ENCODE data around the gene NEU4.
"Not testable (repeated sequence)": the region's sequence is repeated elsewhere in the genome, so short reads cannot be mapped to it uniquely, and the experiment has no call there.

The NEU4 gene

DNA sequence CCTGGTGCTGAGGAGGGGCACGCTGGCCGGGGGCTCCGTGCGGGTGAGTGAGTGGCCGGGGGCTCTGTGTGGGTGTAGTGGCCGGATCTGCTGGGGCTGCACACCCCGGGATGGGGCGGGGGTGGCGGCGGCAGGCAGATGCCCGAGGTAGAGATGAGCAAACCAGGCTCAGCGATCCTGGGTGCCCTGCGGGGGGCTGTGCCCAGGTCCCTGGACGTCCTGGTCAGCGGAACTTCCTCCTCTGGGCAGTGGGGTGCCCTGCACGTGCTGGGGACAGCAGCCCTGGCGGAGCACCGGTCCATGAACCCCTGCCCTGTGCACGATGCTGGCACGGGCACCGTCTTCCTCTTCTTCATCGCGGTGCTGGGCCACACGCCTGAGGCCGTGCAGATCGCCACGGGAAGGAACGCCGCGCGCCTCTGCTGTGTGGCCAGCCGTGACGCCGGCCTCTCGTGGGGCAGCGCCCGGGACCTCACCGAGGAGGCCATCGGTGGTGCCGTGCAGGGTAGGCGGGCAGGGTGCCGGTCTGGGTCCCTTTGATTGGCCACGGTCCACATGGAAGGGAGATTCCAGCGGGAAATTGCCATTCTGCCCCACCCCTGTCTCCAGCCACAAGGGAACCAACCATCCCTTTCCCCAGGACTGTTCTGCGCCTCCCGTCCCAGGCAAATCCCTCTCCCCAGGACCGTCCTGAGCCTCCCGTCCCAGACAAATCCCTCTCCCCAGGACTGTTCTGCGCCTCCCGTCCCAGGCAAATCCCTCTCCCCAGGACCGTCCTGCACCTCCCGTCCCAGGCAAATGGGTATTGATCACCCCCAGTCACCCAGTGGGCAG, 5.9 kb downstream of the NEU4 start:
- no peak for DNase-seq

DNA sequence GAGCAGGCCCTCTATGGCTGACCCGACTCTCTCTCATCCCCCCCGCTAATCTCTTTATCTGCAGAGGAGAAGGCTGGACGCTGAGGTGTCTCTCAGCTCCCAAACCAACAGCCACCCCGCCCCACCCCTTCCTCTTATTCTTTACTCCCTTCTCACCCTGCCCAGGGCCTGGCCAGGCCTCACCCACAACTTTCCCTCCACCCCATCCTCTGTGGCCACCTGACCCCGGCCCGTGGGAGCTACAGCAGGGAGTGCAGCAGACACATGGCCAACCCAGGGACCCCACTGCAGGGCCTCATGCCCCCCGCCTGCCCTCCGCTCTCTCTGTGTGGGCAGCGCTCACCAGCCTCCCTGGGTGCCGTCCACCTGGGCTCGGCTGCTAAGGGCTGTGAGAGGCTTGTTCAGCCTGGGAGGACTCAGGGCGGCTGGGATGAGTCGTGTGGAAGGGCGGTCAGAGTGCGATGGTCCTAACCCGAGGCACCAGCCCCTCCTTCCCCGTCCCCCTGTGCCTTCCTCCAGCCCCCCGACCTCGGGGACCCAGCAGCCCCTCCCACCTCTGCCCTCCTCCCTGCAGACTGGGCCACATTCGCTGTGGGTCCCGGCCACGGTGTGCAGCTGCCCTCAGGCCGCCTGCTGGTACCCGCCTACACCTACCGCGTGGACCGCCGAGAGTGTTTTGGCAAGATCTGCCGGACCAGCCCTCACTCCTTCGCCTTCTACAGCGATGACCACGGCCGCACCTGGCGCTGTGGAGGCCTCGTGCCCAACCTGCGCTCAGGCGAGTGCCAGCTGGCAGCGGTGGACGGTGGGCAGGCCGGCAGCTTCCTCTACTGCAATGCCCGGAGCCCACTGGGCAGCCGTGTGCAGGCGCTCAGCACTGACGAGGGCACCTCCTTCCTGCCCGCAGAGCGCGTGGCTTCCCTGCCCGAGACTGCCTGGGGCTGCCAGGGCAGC, 6.8 kb downstream of the NEU4 start:
- no peak for DNase-seq

DNA sequence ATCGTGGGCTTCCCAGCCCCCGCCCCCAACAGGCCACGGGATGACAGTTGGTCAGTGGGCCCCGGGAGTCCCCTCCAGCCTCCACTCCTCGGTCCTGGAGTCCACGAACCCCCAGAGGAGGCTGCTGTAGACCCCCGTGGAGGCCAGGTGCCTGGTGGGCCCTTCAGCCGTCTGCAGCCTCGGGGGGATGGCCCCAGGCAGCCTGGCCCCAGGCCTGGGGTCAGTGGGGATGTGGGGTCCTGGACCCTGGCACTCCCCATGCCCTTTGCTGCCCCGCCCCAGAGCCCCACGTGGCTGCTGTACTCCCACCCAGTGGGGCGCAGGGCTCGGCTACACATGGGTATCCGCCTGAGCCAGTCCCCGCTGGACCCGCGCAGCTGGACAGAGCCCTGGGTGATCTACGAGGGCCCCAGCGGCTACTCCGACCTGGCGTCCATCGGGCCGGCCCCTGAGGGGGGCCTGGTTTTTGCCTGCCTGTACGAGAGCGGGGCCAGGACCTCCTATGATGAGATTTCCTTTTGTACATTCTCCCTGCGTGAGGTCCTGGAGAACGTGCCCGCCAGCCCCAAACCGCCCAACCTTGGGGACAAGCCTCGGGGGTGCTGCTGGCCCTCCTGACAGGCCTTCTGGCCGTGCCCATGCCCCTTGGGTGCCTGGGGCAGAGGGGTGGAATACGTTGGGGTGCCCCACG, 7.6 kb downstream of the NEU4 start:
- DNase-seq: no peak

DNA sequence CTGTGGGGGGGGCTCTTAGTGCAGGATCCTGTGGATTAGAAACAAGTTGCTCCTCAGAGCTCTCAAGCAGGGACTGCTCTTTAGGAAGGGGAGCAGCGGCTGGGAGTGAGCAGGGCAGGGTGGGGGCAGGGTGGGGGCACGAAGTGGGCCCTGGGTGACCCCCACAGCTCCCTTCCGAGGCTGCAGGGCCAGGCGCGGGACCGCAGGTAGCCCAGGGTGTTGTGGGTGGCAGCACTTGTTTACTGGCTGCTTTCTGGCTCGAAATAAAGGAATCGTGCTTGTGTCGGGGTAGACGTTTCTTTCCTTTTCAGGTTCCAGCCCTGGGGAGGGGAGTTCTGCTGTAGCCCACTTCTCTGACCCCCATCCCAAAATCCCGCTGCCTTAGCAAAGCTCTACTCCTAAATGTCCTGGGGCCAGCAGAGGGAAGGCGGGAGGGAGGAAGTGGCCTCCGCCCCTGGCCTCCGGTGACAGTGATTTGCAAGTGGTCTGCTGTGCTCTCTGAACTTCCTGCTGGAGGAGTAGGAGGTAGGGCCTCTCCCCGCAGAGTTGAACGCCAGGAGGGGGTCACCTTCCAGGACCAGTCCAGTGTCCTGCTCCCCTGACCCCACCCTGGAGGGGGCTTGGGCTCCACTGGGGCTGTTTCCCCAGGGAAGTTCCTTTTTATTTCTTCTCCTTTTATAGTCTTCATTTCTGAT, 8.3 kb downstream of the NEU4 start:
- no peak for DNase-seq

GRCh38 chr2:241817821-241818215, 8.8 kb downstream of the NEU4 start:
- not testable (repeated sequence) for DNase-seq

DNA sequence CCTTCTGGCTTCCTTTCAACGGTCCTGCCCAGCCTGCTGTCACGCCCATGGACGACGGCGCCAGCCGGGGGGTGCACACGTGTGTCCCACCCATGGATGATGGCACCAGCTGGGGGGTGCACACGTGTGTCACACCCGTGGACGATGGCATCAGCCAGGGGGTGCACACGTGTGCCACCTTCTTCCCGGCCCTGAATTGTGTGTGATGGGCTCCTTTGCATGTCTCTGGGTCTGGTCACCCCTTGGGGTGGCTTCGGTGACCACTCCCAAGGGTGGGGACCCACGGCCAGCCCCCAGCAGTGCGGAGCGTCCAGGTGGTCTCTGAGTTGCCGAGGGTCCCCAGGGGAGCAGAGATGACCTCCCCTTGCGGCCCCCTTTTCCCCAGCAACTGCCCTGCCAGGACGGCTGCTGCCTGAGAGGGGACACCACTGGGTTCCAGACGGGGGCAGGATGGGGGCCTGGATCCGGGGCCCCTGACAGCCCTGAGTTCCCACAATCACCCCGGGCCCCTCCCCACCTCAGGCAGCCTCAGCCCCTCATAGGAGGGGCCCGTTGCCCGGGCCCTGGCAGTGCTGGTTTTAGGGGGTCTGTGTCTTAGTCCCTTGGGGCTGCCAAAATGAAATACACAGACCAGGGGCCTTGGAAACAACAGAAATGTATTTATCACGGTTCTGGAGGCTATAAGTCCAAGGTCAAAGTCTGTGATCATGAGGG, 9.4 kb downstream of the NEU4 start:
- DNase-seq: no peak

DNA sequence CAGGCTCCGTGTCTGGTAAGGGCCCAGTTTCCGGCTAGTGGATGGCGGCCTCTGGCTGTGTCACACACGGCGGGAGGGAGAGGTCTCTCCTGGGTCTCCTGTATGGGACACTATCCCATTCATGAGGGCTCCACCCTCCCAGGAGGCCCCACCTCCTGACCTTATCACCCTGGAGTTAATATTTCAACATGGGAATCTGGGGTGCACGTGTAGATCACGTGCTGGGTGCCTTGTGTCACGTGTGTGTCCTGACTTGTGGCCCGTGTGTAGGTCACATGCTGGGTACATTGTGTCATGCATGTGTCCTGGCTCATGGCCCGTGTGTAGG, 9.9 kb downstream of the NEU4 start:
- no peak for DNase-seq

- not testable (repeated sequence) for DNase-seq
These were observed 11.1 kb downstream of the NEU4 start for GRCh38 chr2:241819947-241820624.

DNA sequence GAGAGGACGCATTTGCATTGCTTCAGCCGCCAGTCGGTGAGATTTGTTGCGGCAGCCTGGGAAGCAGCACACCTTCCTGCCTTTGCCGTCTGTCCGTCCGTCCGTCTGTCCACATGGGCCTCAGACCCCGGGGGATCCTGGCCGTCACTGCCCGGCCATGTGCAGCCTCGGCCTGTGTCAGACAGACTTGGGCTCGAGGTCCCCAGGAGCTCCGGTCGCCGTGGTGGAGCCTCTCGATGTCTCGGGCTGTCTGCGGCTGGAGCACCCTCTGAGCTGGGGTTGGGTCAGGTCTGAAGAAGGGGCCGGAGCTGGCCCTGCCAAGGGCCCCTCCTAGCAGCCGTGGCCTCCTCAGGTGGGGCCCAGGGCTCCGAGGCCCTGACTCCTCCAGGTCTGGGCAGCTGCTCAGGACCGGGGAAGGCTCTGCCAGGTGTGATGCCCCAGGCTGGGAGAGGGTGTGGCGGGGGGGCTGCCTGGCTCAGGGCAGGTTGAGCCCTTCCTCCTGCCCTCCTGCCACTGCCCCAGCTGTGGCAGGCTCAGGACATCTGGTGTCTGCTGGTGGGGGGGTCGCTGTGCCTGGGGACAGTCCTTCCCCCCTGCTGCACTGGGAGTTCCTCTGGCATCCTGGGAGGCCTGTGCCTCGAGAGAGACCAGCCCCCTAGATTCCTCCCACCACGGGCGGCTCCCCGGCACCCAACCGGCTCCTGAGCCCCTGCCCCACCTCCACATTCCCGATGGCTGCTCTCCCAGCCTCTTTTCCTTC, 11.8 kb downstream of the NEU4 start:
- DNase-seq: no peak

GRCh38 chr2:241821460-241822263, 12.7 kb downstream of the NEU4 start:
- no peak for DNase-seq

DNA sequence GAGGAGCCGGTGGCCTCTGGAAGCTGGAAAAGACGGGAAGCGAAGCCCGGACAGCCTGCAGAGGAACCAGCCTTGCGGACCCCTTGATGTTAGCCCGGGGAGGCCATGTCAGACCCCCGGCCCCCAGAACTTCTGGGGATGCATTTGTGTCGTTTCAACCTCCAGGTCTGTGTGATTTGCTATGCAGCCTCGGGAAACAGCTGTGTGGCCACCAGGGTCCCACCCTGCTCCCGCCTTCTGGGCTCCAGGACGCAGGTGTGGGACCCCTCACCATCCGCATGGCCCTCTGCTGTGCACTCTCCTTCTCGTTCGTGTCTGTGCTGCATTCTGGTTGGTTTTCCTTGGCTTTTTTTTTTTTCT, 13.3 kb downstream of the NEU4 start:
- DNase-seq: no peak

- DNase-seq: not testable (repeated sequence)
These were observed 14.8 kb downstream of the NEU4 start for GRCh38 chr2:241823531-241824437.

- DNase-seq: no peak
These were observed 18.4 kb downstream of the NEU4 start for GRCh38 chr2:241827394-241827793.

DNA sequence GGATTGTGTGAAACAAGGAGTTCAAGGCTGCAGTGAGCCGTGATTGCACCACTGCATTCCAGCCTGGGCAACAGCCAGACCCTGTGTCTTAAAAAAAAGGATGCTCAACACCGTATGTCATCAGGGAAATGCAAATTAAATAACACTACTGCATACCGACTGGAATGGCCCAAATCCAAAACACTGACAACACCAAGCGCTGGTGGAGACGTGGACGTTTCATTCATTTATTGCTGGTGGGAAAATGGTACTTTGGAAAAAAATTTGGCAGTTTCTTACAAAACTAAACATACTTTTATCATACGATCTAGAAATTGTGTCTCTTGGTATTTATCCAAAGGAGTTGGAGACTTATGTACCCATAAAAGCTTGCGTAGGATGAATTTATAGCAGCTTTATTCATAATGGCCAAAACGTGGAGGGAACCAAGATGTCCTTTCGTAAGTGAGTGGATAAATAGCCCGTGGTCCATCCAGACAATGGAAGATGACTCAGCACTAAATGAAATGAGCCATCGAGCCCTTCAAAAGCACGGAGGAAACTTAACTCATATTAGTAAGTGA, 24.2 kb downstream of the NEU4 start:
- no peak for DNase-seq

DNA sequence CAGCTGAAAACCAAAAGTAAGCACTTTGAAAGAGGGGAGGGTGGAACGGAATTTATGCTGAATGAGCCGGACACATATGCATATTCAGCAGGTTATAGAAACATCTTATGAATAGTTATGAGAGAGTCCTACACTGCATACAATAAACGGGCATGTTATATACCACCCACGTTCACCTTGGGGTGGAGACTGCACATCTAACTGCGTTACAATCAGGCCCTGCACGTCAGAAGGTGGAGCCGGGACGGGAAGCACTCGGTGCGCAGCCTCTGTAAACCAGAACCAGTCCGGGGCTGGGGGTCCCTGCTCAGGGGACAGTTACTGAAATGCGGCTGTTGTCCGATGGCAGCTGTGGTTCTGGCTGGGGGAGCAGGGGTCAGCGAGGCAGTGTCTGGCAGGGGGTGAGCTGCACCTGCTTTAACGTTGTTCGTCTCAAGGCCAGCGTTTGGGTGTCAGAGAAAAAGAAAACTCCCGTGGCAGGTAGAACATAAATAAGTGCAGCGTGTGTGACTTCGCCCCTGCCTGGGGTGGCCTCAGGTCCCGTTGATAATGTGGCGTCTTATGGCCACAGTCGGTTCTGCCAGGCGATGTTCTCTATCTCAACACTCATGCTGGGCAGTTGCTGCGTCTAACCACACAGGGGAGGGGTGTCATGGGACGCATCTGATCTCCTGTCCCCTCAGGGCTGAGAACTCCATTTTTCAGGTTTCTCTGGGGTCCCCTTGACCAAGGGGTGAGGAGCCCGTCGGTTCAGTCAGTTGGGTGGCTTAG, 24.9 kb downstream of the NEU4 start:
- DNase-seq: not testable (repeated sequence)

DNA sequence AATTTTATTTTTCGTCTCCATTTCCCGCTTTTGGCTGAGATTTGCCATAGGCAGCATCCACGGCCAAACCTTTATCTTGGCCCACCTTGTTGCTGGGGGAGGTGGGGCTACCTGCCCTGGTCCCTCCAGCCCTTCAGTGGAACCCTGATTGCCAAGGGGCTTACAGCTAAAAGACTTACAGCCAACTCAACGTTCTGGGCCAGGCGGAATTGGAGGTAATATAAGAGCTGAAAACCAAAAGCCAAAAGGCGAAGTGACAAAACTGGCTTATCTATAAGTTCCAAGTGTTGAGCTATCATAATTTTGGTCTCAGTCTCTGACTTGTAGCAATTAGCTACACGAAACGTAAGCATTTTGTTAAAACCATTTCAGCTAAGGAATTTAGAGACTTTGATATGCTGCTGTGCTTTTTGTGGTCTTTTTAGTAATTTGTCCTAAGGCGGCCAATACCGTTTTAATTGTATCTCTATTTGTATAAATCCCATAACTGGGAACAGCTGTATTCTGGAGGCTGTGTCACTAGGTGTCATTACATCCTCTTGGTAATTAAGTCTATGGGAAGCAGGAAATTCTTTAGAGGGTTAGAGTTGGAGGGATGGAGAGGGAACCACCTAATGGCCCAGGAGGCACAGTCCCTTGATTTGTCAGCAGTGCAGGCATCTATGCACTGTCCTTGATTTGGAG, 25.7 kb downstream of the NEU4 start:
- no peak for DNase-seq

DNA sequence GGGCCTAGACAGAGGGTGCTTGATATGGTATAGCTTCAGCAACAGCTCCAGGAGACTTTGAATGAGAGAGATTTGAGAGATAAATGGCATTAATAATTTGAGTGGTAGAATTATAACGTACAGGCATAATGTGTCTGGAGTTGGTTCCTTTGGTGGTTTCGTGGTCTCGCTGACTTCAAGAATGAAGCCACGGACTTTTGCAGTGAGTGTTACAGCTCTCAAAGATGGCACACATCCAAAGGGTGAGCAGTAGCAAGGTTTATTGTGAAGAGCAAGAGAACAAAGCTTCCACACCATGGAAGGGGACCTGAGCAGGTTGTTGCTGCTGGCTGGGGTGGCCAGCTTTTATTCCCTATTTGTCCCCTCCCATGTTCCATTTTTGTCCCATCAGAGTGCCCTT, 26.6 kb downstream of the NEU4 start:
- no peak for DNase-seq

All from NCI-H1105 treated with DMSO at 0.1 percent for 48 hours (cell line).